ENCODE data around the gene MYO3B.

GRCh38 chr2:170323743-170324142 is 145.8 kb downstream of the MYO3B start:
- TF ChIP-seq POLR2A (IDR thresholded peaks at IDR 0.05; ENCODE audit: low read depth, low read length) (no peak), PAX5 (IDR thresholded peaks at IDR 0.05; ENCODE audit: insufficient read depth, low read length, severe bottlenecking) (no peak)

Measured in GM12891 (cell line).